Measurements from ENCODE around the gene C17orf58.

Gene C17orf58

GRCh38 chr17:67950945-67951344 lies 45.3 kb downstream of the C17orf58 start:
- DNase-seq = no peak

DNA sequence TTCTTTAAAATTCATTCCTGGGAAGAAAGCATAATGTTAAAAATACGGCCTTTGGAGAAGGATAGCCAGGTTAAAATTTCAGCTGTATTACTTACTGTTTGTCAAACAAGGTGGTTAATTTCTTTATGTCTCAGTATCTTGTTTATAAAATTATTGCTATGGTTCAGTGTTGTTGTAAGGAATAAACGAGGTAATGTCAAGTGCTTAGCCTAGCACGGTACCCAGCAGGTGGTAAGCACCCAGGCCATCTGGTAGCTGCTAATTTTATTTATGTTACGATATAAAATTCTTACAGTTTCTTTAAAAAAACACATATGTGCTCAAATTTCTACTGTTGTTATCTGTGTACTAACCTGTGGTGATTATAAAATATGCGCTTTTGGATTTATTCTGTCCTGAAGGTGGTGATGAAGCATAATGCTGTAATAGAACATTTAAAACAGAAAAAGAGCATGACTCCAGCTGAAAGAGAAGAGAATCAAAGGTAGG lies 48.9 kb downstream of the C17orf58 start:
- no peak for DNase-seq

- DNase-seq = no peak
These were observed 49.8 kb downstream of the C17orf58 start for GRCh38 chr17:67946513-67946912.

- no peak for DNase-seq
These were observed 52.2 kb downstream of the C17orf58 start for GRCh38 chr17:67944035-67944434.

GRCh38 chr17:67942810-67943209 lies 53.5 kb downstream of the C17orf58 start:
- DNase-seq = peak; percentile 1

Measured in fibroblast of skin of back (primary cell).